ENCODE data around the gene OPA1.

DNA sequence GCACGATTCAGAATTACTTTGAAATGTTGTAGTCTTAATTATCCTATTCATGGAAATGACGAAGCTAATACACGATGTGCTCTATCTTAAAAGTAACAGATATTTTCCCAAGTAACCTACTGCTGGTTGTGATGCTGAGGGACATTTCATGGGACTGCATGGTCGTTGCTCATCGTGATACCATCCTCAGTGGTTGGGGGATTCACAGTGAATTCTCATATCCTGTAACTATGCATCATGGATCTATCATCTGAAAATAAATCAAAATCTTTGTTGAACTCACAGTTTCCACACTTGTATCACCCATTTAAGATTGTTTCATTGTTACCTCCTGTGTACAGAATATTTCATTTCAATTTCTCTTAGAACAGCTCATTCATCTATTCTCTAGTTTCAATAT is 84.7 kb downstream of the OPA1 start:
- TF ChIP-seq GABPA (IDR thresholded peaks at IDR 0.05; ENCODE audit: low read depth, low read length) (no peak), GABPA (CRISPR knock-in tag; IDR thresholded peaks at IDR 0.05; ENCODE audit: low read depth) (no peak), EED (CRISPR knock-in tag; IDR thresholded peaks at IDR 0.05) (no peak), ZFY (CRISPR knock-in tag; IDR thresholded peaks at IDR 0.05) (no peak), GTF2F1 (IDR thresholded peaks at IDR 0.05; ENCODE audit: low read length) (no peak), RAD21 (CRISPR knock-in tag; IDR thresholded peaks at IDR 0.05) (no peak), CTCF (CRISPR knock-in tag; IDR thresholded peaks at IDR 0.05) (no peak), MXD3 (CRISPR knock-in tag; IDR thresholded peaks at IDR 0.05) (no peak)
